ENCODE data around the gene E2F4. TPM values are rescaled to one million over a fixed set of nuclear protein-coding genes. Genes with fewer than 3 reads are reported as not detected.

Gene E2F4
- total and polyA plus RNA-seq, 2 of the 8 experiments (the other 6 are each of a cell fraction or from before 2014, with no cell fraction given) = 79.9 to 157 TPM

GRCh38 chr16:67235816-67236562, 44.0 kb downstream of the E2F4 start:
- Histone ChIP-seq H3K4ac (replicated peaks; ENCODE audit: insufficient read length, low read depth, low read length) (no peak overlapping the region), H2AK5ac (ENCODE audit: low read depth, low read length) (0 out of 2 replicates have a peak overlapping the region, but pooled peaks have one; percentile 75), H3K9ac (replicated peaks in 1 of 4; ENCODE audit: extremely low read depth in 1 of 4, low read depth in 3 of 4, low read length in 3 of 4) (no peak overlapping the region), H3K4me2 (ENCODE audit: insufficient read depth in 1 of 2, low read depth in 2 of 2, low read length in 2 of 2) (no peak overlapping the region), H4K91ac (replicated peaks; ENCODE audit: insufficient read length, low read length) (no peak overlapping the region), H3K23ac (ENCODE audit: insufficient read length) (no peak overlapping the region), H2BK120ac (replicated peaks; ENCODE audit: low read depth, low read length) (no peak overlapping the region), H3K27ac (ENCODE audit: low read depth, low read length) (no peak overlapping the region), H3K79me2 (ENCODE audit: control insufficient read depth in 1 of 2, insufficient read depth in 2 of 2, low read length in 2 of 2) (no peaks in the 10 kb centered on the region), H4K8ac (ENCODE audit: extremely low read depth, insufficient read depth, low read length) (no peak overlapping the region; the same call in 1 of the 2 replicates), H3K4me1 (replicated peaks in 1 of 4; ENCODE audit: control insufficient read depth in 3 of 4, insufficient read depth in 4 of 4, low read length in 3 of 4) (peaks cover 0 to under 1% (median 0%) of the 10 kb centered on the region in 4 experiments; a peak in 3 of 7 replicates), H2BK12ac (ENCODE audit: low read depth, low read length) (peak overlapping the region; percentile 27; the same call in 1 of the 2 replicates), H3K27me3 (replicated peaks in 1 of 4; ENCODE audit: control insufficient read depth in 3 of 4, extremely low read depth in 1 of 4, insufficient read depth in 3 of 4, low read length in 3 of 4) (no peaks in the 10 kb centered on the region), H4K5ac (ENCODE audit: insufficient read length, low read depth, low read length) (no peak overlapping the region), H3K79me1 (ENCODE audit: low read depth, low read length) (peaks cover 4% of the 10 kb centered on the region; the same call in 1 of the 2 replicates), H3K4me3 (ENCODE audit: extremely low read depth in 1 of 4, insufficient read depth in 2 of 4, low read depth in 3 of 4, low read length in 4 of 4) (no peak overlapping the region), H2BK20ac (ENCODE audit: low read length) (no peak overlapping the region), H3K36me3 (ENCODE audit: control insufficient read depth in 2 of 4, insufficient read depth in 4 of 4, low read length in 3 of 4) (peaks cover 11 to 28% (median 20%) of the 10 kb centered on the region in 4 experiments; a peak in 5 of 8 replicates), H4K20me1 (replicated peaks in 1 of 2; ENCODE audit: control insufficient read depth in 1 of 2, insufficient read depth in 2 of 2, low read length in 2 of 2) (peaks cover 0 to 14% of the 10 kb centered on the region in 2 experiments), H3K14ac (ENCODE audit: insufficient read length) (no peak overlapping the region), H3K9me3 (ENCODE audit: insufficient read depth in 2 of 2, low read depth in 1 of 2, low read length in 1 of 2) (no peaks in the 10 kb centered on the region), H2BK15ac (ENCODE audit: low read length) (no peak overlapping the region), H3K23me2 (ENCODE audit: low read depth, low read length) (no peaks in the 10 kb centered on the region), H3K56ac (replicated peaks; ENCODE audit: insufficient read length, low read depth, low read length) (no peak overlapping the region), H2BK5ac (ENCODE audit: low read depth, low read length) (no peak overlapping the region), H2AFZ (ENCODE audit: low read length) (no peak overlapping the region), H3K18ac (ENCODE audit: extremely low read depth, low read length) (no peak overlapping the region)
- no peak for FAIRE-seq
- no peak for TF ChIP-seq POLR2AphosphoS5 (IDR thresholded peaks at IDR 0.05; ENCODE audit: low read depth, low read length)
- CTCF ChIA-PET (ENCODE audit: partially characterized antibody) = interaction anchor here (0.7 to 4.6 kb wide), 5 partner anchors 9 to 48 kb away, joined by 3 to 23 read pairs (median 4); partner anchors contain the start of genes ELMO3, FHOD1 and TMEM208
- no peak for DNase-seq (ENCODE audit: low read depth in 1 of 2, low spot score in 2 of 2)
- 87% methylated on average over 14 of the region's 17 CpGs; no CpG with 5 or more reads in 1 of the 2 experiments for WGBS, 2 experiments (ENCODE audit: extremely low coverage in 1 of 2, insufficient coverage in 1 of 2, insufficient read length in 1 of 2, insufficient replicate concordance in 2 of 2, low coverage in 1 of 2, low lambda C conversion rate in 2 of 2, missing lambda C conversion rate in 1 of 2)
- POLR2A ChIA-PET (ENCODE audit: partially characterized antibody) = interaction anchor here (1.4 to 11.2 kb wide), 4 partner anchors 9 to 36 kb away, joined by 3 to 111 read pairs (median 10); partner anchors contain the start of genes FHOD1, SLC9A5 and TMEM208
